HG03064 (cell line): ENCODE results near the gene PRRC2C.

Experiments used
- ATAC-seq: cut with Tn5 transposase; IDR thresholded peaks from one replicate; pipeline ENCODE4 v1.9.1; 2021; ENCODE audit warnings: low read depth; ENCODE audit not compliant: unreplicated experiment

The PRRC2C gene

DNA sequence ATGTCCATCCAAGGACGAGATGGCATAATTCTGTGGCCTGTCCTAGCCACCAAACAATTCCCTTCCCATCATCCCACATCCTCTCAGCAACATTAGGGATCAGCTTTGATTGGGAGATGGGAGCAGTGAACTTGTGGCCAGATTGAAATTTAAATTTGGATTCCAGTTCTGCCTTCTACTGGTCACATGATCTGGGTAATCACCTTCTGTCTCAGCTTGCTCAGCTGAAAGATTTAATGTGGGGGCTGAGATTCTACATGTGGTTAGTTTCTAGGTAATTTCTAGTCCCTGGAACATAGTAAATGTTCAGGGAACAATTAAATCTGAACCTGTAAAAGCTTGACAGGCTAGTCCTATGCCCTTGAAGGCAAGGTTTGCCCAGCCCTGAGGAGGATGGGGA, 139.9 kb downstream of the PRRC2C start:
- no peak for ATAC-seq

- no peak for ATAC-seq
These were observed 141.7 kb downstream of the PRRC2C start for GRCh38 chr1:171627020-171627419.

- no peak for ATAC-seq
These were observed 142.9 kb downstream of the PRRC2C start for GRCh38 chr1:171628225-171628624.

DNA sequence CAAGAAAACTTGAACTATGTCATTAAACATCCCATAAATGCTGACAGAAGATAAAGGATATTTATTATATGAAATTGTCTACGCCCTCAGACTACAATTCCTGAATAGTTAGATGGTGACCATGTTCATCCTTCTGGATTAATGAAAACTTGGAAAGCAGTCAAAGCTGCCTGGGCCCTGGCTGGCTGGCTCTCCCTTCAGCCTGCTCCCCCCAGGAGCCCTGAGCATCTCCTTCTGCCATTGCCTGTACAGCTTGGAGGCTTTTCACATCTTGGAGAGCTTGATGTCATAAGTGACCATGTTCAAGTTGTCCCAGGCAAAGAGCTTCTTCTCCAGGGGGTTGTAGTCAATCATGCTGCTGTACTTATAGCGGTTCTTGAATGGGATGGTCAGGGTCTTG, 150.3 kb downstream of the PRRC2C start:
- no peak for ATAC-seq

DNA sequence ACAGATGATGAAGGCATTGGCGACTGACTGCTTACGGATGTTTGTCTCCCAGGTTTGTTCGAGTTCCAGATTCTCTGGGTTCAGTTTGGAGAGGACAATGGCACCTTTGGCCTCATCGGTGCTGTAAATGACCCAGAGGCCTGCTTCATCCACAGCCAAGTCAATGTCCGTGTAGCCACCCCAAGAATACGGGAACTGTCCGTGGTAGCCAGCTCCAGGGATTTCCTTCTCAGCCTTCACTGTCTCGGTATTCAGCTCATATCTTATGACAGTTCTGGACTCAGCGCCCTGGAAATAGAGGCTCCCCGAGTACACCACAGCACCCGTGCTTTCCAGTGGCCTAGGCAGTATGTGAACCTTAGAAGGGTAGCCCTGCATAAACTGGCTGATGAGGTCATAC, 150.8 kb downstream of the PRRC2C start:
- no peak for ATAC-seq

DNA sequence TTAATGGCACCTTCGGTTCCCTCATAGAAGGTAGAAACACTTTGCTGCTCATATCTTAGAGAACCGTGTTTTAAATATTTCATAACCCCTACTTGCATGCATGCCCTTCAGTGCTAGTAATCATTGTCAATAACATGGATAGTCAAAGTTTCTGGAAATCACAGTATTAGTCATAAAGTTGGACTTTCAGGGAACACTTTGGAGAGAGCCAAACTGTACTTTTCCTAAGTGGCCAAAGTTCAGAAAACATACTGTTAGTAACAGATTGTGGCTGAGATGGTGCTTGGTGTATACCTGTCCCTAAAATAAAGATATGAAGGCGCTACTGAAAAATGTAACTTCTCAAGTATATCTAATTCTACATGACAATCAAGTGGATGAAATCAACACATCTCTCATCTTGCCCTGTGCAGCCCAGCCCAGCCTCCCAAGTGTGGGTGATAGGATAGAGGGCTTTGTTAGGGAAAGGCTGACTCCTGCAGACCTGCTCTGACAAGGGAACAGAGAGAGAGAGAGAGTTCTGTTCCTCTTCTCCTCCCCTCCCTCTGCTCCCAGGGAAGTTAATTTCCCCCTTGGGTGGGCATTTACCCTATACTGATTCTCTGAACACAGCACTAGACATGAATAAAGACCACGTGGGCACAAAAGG, 152.7 kb downstream of the PRRC2C start:
- ATAC-seq = no peak

- ATAC-seq = no peak
These were observed 154.9 kb downstream of the PRRC2C start for GRCh38 chr1:171640225-171640624.

DNA sequence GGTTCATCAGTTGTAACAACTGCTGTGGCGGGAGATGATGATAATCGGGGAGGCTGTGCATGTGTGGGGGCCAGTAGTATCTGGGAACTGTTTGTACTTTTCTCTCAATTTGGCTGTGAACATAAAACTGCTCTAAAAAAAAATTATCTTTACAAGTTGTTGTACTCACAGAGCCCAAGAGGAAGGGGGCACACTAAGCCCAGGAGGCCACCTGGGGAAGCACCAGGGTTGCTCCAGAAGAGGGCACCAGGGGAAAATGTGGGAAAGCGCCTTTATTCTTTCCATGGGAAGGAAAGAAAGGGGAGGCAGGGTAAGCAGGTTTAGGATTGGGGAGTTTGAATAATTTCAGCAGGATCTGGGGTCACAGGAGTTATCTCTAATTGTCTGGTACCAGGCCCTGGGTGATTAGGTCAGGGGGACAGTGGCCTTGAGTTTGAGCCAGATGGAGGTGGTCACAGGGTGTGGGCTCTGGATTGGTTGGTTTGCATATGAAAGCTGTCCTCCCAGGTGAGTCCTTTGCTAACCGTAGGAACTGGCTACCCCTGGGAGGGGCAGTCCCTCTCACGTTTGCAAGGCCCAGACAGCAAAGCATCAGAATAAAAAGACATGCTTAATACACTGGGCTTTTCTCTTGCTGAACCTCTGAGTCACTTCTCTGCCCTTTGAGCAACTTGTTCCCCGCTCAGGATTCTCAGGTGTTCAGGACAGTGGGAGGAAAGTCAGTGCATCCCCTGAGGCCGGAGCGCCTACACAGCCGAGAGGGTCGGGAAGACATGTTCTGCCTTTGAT, 155.9 kb downstream of the PRRC2C start:
- no peak for ATAC-seq

GRCh38 chr1:171642197-171642596, 156.9 kb downstream of the PRRC2C start:
- no peak for ATAC-seq
